OCI-LY1 (cell line): Measurements from ENCODE around the gene KCNK17.

ENCODE experiments used
- H2AFZ ChIP-seq: fragments of 200-600 bp; sonication (generic), shearing (Covaris generic); 2 replicates; pipeline ENCODE4 v1.6.0; 2014; ENCODE audit warnings: antibody characterized with exemption, mild to moderate bottlenecking, low read length
- H3F3A ChIP-seq: fragments of 200-600 bp; sonication (generic), shearing (Covaris generic); 2 replicates; pipeline ENCODE4 v1.6.0; 2014; ENCODE audit warnings: mild to moderate bottlenecking, antibody characterized with exemption, low read length, moderate library complexity; ENCODE audit not compliant: insufficient read depth
- H3K27ac ChIP-seq: fragments of 200-600 bp; sonication (generic); 2 replicates; pipeline ENCODE4 v1.5.1; 2014; ENCODE audit warnings: low read length, mixed run types, mild to moderate bottlenecking, low read depth; ENCODE audit not compliant: poor library complexity, severe bottlenecking
- H3K27me3 ChIP-seq: fragments of 200-600 bp; sonication (generic); 2 replicates; pipeline ENCODE4 v1.6.0; 2014; ENCODE audit warnings: antibody characterized with exemption, mild to moderate bottlenecking, low read length, moderate library complexity; ENCODE audit not compliant: insufficient read depth
- H3K36me3 ChIP-seq: fragments of 200-600 bp; sonication (generic); 2 replicates; pipeline ENCODE4 v1.6.1; 2014; ENCODE audit warnings: mild to moderate bottlenecking, antibody characterized with exemption, low read length, moderate library complexity, mixed read lengths; ENCODE audit not compliant: insufficient read depth
- H3K4me1 ChIP-seq: fragments of 200-600 bp; sonication (generic); 2 replicates; pipeline ENCODE4 v1.5.1; 2014; ENCODE audit warnings: mild to moderate bottlenecking, low read length, moderate library complexity; ENCODE audit not compliant: insufficient read depth, severe bottlenecking
- H3K4me2 ChIP-seq: fragments of 200-600 bp; sonication (generic), shearing (Covaris generic); 2 replicates; pipeline ENCODE4 v1.6.1; 2014; ENCODE audit warnings: low read length
- H3K4me3 ChIP-seq: fragments of 200-600 bp; sonication (generic); 2 replicates; pipeline ENCODE4 v1.5.1; 2014; ENCODE audit warnings: low read length, low read depth, mild to moderate bottlenecking, mixed read lengths; ENCODE audit not compliant: poor library complexity, severe bottlenecking
- H3K79me2 ChIP-seq: fragments of 200-600 bp; shearing (Covaris generic); 2 replicates; pipeline ENCODE4 v1.6.1; 2016; ENCODE audit warnings: mixed run types, low read length, mixed read lengths; ENCODE audit not compliant: insufficient read depth
- H3K9ac ChIP-seq: fragments of 200-600 bp; sonication (generic), shearing (Covaris generic); 2 replicates; pipeline ENCODE4 v1.6.1; 2014; ENCODE audit warnings: mild to moderate bottlenecking, low read length, mixed read lengths
- H3K9me2 ChIP-seq: fragments of 200-600 bp; sonication (generic), shearing (Covaris generic); 2 replicates; pipeline ENCODE4 v1.6.1; 2014; ENCODE audit warnings: low read depth, mild to moderate bottlenecking, low read length, mixed read lengths
- H3K9me3 ChIP-seq: fragments of 200-600 bp; shearing (Covaris generic); 2 replicates; pipeline ENCODE4 v1.6.1; 2014; ENCODE audit warnings: low read length, mixed read lengths
- H4K20me1 ChIP-seq: fragments of 200-600 bp; sonication (generic), shearing (Covaris generic); 2 replicates; pipeline ENCODE4 v1.6.0; 2016; ENCODE audit warnings: mild to moderate bottlenecking, low read length; ENCODE audit not compliant: insufficient read depth
- CTCF ChIP-seq: fragments of 200-600 bp; sonication (generic), shearing (Covaris generic); IDR thresholded peaks from 2 replicates; pipeline ENCODE4 v1.5.1; 2017; ENCODE audit warnings: mild to moderate bottlenecking, antibody characterized with exemption, low read length, moderate library complexity, mixed read lengths
- EZH2 ChIP-seq: fragments of 200-600 bp; sonication (generic), shearing (Covaris generic); IDR thresholded peaks from 2 replicates; pipeline ENCODE4 v1.8.0; 2017; ENCODE audit warnings: borderline replicate concordance, mixed run types, mild to moderate bottlenecking, antibody characterized with exemption, low read length, moderate library complexity, mixed read lengths

KCNK17 gene

GRCh38 chr6:39298061-39298460, 16.2 kb downstream of the KCNK17 start:
- no peak overlapping the region for H3K27ac ChIP-seq
- no peak overlapping the region for H3K4me2 ChIP-seq
- peaks cover 4% of the 10 kb centered on the region for H3K4me1 ChIP-seq
- no peaks in the 10 kb centered on the region for H3K79me2 ChIP-seq
- TF ChIP-seq EZH2: no peak
- no peak for TF ChIP-seq CTCF
- H3K9ac ChIP-seq: no peak overlapping the region
- no peaks in the 10 kb centered on the region for H3F3A ChIP-seq
- H3K9me3 ChIP-seq: no peaks in the 10 kb centered on the region
- no peaks in the 10 kb centered on the region for H3K27me3 ChIP-seq
- no peak overlapping the region for H3K4me3 ChIP-seq
- H4K20me1 ChIP-seq: no peaks in the 10 kb centered on the region
- no peaks in the 10 kb centered on the region for H3K36me3 ChIP-seq
- H2AFZ ChIP-seq: no peak overlapping the region
- no peaks in the 10 kb centered on the region for H3K9me2 ChIP-seq

GRCh38 chr6:39296745-39297640, 17.2 kb downstream of the KCNK17 start:
- H3F3A ChIP-seq: no peaks in the 10 kb centered on the region
- no peaks in the 10 kb centered on the region for H3K9me2 ChIP-seq
- no peak overlapping the region for H3K9ac ChIP-seq
- H2AFZ ChIP-seq: no peak overlapping the region
- no peaks in the 10 kb centered on the region for H4K20me1 ChIP-seq
- no peak overlapping the region for H3K27ac ChIP-seq
- no peak overlapping the region for H3K4me3 ChIP-seq
- H3K27me3 ChIP-seq: no peaks in the 10 kb centered on the region
- no peaks in the 10 kb centered on the region for H3K36me3 ChIP-seq
- no peak overlapping the region for H3K4me2 ChIP-seq
- TF ChIP-seq CTCF: no peak
- no peak for TF ChIP-seq EZH2
- H3K9me3 ChIP-seq: no peaks in the 10 kb centered on the region
- H3K79me2 ChIP-seq: no peaks in the 10 kb centered on the region
- no peaks in the 10 kb centered on the region for H3K4me1 ChIP-seq

- Histone ChIP-seq H3K4me1 (no peaks in the 10 kb centered on the region), H3K27me3 (no peaks in the 10 kb centered on the region), H3K9ac (no peak overlapping the region), H3K4me3 (no peak overlapping the region), H3K36me3 (no peaks in the 10 kb centered on the region), H3F3A (no peaks in the 10 kb centered on the region), H3K9me3 (no peaks in the 10 kb centered on the region), H3K9me2 (no peaks in the 10 kb centered on the region), H2AFZ (no peak overlapping the region), H3K79me2 (no peaks in the 10 kb centered on the region), H3K27ac (no peak overlapping the region), H3K4me2 (no peak overlapping the region), H4K20me1 (no peaks in the 10 kb centered on the region)
- TF ChIP-seq CTCF (no peak), EZH2 (no peak)
These were observed 18.6 kb downstream of the KCNK17 start for GRCh38 chr6:39295611-39296011.
